ENCODE data around the gene OPCML. TPM values are rescaled to one million over a fixed set of nuclear protein-coding genes. Genes with fewer than 3 reads are reported as not detected.

The OPCML gene
- total RNA-seq, 2 donors from 2014 or later, result not detected

- H3K9me3 Mint-ChIP-seq, result no peaks in the 10 kb centered on the region
- H3K27ac Mint-ChIP-seq, result no peak overlapping the region
- H3K4me3 Mint-ChIP-seq, result no peak overlapping the region
- H3K36me3 Mint-ChIP-seq (ENCODE audit: low read depth), result no peaks in the 10 kb centered on the region
- H3K4me1 Mint-ChIP-seq, result no peaks in the 10 kb centered on the region
- H3K27me3 Mint-ChIP-seq, result peaks cover 8% of the 10 kb centered on the region
- no peak for ATAC-seq (replicated peaks)
Measured at GRCh38 chr11:133230431-133230830, 301.9 kb downstream of the OPCML start.

- no peak overlapping the region for H3K4me3 Mint-ChIP-seq
- H3K36me3 Mint-ChIP-seq (ENCODE audit: low read depth), result no peaks in the 10 kb centered on the region
- no peaks in the 10 kb centered on the region for H3K4me1 Mint-ChIP-seq
- no peak overlapping the region for H3K27ac Mint-ChIP-seq
- ATAC-seq (replicated peaks), result no peak
- H3K27me3 Mint-ChIP-seq, result peaks cover 3% of the 10 kb centered on the region
- no peaks in the 10 kb centered on the region for H3K9me3 Mint-ChIP-seq
Measured at GRCh38 chr11:133228471-133229329, 303.6 kb downstream of the OPCML start.

DNA sequence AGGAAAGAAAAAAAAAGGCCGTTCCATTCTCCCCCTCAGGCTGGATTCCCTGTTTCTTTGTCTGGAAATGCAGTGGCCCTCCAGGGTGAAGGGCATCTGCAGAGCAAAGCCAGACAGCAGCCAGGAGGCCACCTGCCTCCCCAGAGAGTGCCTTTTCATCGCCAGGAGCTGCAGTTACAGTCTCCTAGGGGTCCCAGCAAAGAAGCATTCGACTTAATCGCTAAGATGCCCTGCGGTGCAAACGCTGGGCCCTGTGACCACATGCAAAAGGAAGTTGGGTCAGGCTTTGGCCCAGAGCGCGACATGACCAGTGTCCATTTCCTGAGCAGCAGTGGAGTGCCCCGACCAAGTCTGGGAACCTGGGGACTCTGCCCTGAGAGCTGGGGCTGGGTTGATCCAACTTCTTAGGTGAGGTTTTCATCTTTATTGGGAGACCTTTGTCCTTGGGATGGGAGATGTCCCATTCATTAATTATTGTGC, 304.6 kb downstream of the OPCML start:
- no peak overlapping the region for H3K27ac Mint-ChIP-seq
- no peaks in the 10 kb centered on the region for H3K4me1 Mint-ChIP-seq
- no peak overlapping the region for H3K4me3 Mint-ChIP-seq
- no peaks in the 10 kb centered on the region for H3K9me3 Mint-ChIP-seq
- H3K36me3 Mint-ChIP-seq (ENCODE audit: low read depth), result no peaks in the 10 kb centered on the region
- ATAC-seq (replicated peaks), result no peak
- H3K27me3 Mint-ChIP-seq, result peaks cover 3% of the 10 kb centered on the region

DNA sequence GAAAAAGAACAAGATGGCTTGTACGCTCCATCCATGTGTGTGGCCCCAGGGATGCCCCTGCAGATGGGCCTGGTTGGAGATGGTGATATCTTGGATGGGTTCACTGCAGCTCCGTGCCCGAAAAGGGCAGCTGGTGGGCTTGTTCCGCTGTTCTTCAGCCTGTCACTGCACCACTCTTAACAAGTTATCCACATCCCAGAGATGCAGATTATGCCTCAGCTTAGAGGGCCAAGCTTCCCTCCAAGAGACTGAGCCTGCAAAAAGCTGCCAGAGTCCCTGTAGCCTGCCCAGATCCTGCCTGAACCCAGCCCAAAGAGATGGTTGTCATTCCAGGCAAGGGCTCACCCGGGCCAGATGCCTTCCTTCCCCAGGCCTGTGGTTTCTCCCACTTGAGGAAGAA, 308.0 kb downstream of the OPCML start:
- H3K4me1 Mint-ChIP-seq, result no peaks in the 10 kb centered on the region
- H3K27ac Mint-ChIP-seq, result no peak overlapping the region

DNA sequence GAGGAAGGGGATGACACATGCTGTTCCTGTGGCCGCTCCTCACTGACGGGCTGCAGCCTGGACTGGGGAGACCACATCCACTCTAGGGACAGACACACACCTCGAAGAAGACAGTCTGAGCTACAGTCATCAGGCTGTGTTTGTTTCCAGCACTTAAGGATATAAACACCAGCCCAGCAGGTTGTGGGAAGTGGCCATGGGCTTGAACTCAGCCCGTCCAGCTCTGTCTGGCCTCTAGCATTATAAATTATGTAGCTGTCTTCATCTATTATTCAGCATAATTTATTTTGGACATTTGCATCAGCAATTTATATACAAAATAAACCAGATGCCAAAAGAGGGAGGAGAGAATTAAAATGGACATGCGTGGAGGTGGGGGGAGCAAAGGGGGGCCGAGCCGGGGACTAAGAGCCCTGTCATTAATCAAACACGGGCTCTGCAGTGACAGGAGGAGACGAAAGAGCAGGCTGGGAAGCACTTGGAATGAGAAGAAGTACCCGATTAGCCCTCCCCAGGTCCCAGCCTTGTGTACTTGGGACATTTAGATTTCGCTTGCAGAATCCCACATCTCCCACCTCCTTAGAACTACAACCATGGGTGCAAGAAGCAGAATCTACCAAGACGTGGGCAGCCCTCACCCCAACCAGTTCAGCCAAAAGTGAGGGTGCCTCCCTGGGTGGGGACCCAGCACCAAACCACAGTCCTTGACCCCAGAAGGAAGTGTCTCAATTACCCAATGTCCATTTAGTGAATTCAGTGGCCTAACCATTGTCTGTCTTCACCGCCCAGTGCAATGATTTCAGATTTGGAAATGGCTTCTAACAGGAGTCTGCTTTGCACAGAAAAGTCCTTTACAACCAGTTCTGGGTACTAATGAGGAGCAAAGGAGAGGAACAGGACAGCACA, 309.6 kb downstream of the OPCML start:
- Mint-ChIP-seq H3K4me1 (no peaks in the 10 kb centered on the region), H3K27ac (no peak overlapping the region), H3K4me3 (no peak overlapping the region), H3K36me3 (ENCODE audit: low read depth) (no peaks in the 10 kb centered on the region), H3K9me3 (no peaks in the 10 kb centered on the region), H3K27me3 (peaks cover 10% of the 10 kb centered on the region)
- no peak for ATAC-seq (replicated peaks)

More for the DNA sequence above, 308.0 kb downstream of the OPCML start:
- Mint-ChIP-seq H3K27me3 (peaks cover 7% of the 10 kb centered on the region), H3K36me3 (ENCODE audit: low read depth) (no peaks in the 10 kb centered on the region), H3K4me3 (no peak overlapping the region), H3K9me3 (no peaks in the 10 kb centered on the region)
- no peak for ATAC-seq (replicated peaks)

DNA sequence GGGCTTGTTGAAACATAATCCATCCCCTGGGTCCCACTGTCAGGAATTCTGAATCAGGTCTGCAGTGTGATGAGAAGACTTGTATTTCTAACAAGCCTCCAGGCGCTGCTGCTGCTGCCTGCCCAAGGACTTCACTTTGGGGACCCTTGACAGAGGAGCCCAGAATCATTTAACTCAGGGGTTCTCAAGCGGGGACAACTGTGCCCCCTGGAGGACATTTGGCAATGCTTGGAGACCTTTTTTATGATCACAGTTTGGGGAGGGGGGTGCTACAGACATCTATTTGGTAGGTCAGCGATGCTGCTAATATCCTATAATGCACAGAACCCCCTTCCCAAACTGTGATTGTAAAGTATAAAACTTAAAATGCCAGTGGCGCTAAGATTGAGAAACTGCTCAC, 312.8 kb downstream of the OPCML start:
- Mint-ChIP-seq H3K4me1 (no peaks in the 10 kb centered on the region), H3K9me3 (no peaks in the 10 kb centered on the region), H3K27ac (no peak overlapping the region), H3K27me3 (peaks cover 12% of the 10 kb centered on the region), H3K4me3 (no peak overlapping the region), H3K36me3 (ENCODE audit: low read depth) (no peaks in the 10 kb centered on the region)
- ATAC-seq (replicated peaks), result no peak

DNA sequence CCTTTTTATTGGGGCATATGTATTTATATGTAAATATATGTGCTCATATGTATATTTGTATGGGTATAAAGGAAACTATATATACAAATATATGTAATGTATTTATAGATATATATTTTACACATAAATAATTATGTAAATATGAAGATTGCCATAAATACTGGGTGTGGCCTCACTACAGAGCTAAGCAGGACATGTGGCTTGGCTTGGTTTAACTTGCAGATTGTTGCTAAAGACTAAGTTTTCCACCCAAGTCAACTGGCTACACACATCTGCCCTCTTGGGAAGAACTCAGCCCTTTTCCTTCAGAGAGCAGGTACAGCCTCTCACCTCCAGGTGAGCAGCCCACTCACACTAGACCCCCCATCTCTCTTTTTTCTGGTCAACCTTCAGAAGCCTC, 315.5 kb downstream of the OPCML start:
- ATAC-seq (replicated peaks), result no peak
- H3K4me3 Mint-ChIP-seq, result no peak overlapping the region
- peaks cover 15% of the 10 kb centered on the region for H3K27me3 Mint-ChIP-seq
- no peaks in the 10 kb centered on the region for H3K9me3 Mint-ChIP-seq
- no peaks in the 10 kb centered on the region for H3K4me1 Mint-ChIP-seq
- no peak overlapping the region for H3K27ac Mint-ChIP-seq
- H3K36me3 Mint-ChIP-seq (ENCODE audit: low read depth), result no peaks in the 10 kb centered on the region

DNA sequence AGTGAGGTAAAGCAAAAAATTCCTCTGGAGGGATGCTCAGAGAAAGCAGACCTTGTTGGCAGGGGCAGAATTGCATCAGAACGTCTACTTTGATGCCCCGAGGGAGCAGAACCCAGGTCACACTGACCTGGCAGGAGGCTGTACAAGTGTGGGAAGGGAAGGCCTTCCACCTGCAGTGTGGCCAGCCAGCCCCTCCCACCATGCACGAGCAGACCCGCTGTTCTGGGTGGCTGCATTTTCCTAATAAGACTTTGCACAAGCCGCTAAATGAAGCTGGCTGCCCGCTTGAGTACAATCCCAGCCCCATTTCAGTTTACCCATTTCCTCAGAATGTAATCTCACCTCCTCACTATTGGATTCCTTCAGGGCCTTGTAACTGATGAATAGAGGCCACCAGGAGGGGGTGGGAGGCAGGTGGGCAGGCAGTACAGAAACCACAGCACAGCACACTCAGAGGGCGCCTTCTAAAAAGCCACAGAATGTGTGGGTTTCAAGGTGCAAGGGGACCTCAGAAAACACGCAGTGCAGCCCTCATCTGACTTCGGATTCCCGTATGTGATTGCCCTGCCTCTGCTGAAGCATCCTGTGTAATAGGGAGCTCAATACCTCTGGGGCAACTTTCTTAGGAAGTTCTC, 316.6 kb downstream of the OPCML start:
- no peak for ATAC-seq (replicated peaks)
- Mint-ChIP-seq H3K4me1 (no peaks in the 10 kb centered on the region), H3K36me3 (ENCODE audit: low read depth) (no peaks in the 10 kb centered on the region), H3K9me3 (no peaks in the 10 kb centered on the region), H3K4me3 (no peak overlapping the region), H3K27me3 (peaks cover 13% of the 10 kb centered on the region), H3K27ac (no peak overlapping the region)

DNA sequence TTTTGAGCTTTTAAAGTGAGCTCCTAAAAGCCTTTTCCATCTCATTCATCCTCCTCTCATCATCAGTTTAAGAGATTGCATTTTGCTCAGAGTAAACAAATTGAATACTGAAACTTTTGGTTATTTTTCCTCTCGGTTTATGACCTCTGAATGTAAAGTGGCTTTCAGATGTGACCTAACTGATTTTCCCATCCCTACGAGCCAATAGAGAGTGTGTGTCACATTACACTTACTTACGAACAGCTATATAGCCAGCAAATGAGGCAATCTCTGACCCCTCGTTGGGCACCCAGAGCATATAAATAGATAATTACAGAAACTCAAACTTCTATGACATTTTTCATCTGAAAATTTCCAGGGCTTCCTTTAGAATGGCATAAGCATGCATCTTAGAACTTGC, 317.7 kb downstream of the OPCML start:
- H3K27me3 Mint-ChIP-seq, result peaks cover 12% of the 10 kb centered on the region
- no peaks in the 10 kb centered on the region for H3K36me3 Mint-ChIP-seq (ENCODE audit: low read depth)
- no peaks in the 10 kb centered on the region for H3K9me3 Mint-ChIP-seq
- H3K4me3 Mint-ChIP-seq, result no peak overlapping the region
- no peak for ATAC-seq (replicated peaks)
- no peak overlapping the region for H3K27ac Mint-ChIP-seq
- no peaks in the 10 kb centered on the region for H3K4me1 Mint-ChIP-seq

GRCh38 chr11:133212201-133212600, 320.1 kb downstream of the OPCML start:
- Mint-ChIP-seq H3K36me3 (ENCODE audit: low read depth) (no peaks in the 10 kb centered on the region), H3K27me3 (peaks cover 6% of the 10 kb centered on the region), H3K4me3 (no peak overlapping the region), H3K4me1 (no peaks in the 10 kb centered on the region), H3K9me3 (no peaks in the 10 kb centered on the region), H3K27ac (no peak overlapping the region)
- no peak for ATAC-seq (replicated peaks)

DNA sequence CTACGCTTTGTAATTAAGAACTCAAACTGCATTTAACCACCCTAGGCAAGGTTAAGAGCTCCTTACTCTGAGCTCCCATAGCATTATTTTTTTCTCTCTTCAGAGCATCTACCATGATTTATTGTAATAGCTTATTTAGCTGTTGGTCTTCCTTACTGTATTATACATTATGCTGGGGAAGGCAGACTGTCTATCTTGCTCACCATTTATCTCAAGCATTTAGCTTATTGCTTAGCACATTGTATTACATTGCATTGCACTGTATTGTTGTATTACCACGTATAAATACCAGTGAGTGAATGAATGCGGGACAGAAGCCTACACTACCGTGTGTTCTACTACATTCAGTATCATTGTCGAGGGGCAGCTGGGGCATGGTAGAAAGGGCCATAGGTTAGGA, 324.3 kb downstream of the OPCML start:
- Mint-ChIP-seq H3K4me1 (no peaks in the 10 kb centered on the region), H3K36me3 (ENCODE audit: low read depth) (no peaks in the 10 kb centered on the region), H3K4me3 (no peak overlapping the region), H3K9me3 (no peaks in the 10 kb centered on the region), H3K27me3 (peaks cover 3% of the 10 kb centered on the region), H3K27ac (no peak overlapping the region)
- no peak for ATAC-seq (replicated peaks)

- H3K27me3 Mint-ChIP-seq, result peaks cover under 1% of the 10 kb centered on the region
- H3K36me3 Mint-ChIP-seq (ENCODE audit: low read depth), result no peaks in the 10 kb centered on the region
- no peaks in the 10 kb centered on the region for H3K4me1 Mint-ChIP-seq
- H3K4me3 Mint-ChIP-seq, result no peak overlapping the region
- H3K27ac Mint-ChIP-seq, result no peak overlapping the region
- ATAC-seq (replicated peaks), result no peak
- peaks cover under 1% of the 10 kb centered on the region for H3K9me3 Mint-ChIP-seq
Measured at GRCh38 chr11:133206313-133207005, 325.8 kb downstream of the OPCML start.

DNA sequence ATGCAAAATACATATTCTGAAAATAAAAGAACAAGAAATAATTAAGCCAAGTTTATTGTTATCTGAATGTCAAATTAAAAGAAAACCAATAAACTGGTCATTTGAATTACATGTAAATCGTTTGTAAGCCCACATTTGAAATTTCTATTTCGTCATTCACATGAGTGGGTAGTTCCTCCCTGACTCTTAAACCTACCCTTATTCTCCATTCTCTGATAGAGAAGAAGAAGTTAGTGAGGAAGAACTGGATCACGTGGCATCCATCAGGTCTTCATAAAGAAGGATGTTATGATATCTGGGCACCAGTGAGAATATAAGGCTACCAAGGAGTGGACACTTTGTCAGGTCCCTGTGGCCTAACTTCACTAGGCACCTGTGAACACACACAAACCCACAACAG, 328.1 kb downstream of the OPCML start:
- Mint-ChIP-seq H3K9me3 (peaks cover 3% of the 10 kb centered on the region), H3K4me1 (no peaks in the 10 kb centered on the region), H3K27me3 (peaks cover 4% of the 10 kb centered on the region), H3K4me3 (no peak overlapping the region), H3K36me3 (ENCODE audit: low read depth) (no peaks in the 10 kb centered on the region), H3K27ac (no peak overlapping the region)
- ATAC-seq (replicated peaks), result no peak

DNA sequence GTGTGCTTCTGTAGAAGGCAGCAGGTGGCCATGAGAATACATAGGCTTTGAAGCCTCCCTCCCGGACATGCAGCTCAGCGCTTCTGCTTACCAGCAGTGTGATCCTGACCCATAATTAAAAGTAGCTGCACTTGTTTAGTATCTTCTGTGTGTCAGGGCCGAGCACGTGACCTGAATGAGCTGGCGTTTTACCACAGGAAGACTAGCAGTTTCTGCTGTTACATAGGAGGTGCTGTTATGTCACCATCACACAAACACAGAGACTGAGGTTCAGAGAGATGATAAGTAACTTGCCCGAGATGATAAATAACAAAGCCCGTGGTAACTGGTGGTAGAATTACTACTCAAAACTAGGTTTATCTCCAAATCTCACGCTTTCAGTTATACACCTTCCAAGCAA, 329.5 kb downstream of the OPCML start:
- peaks cover 4% of the 10 kb centered on the region for H3K27me3 Mint-ChIP-seq
- H3K4me3 Mint-ChIP-seq, result no peak overlapping the region
- H3K36me3 Mint-ChIP-seq (ENCODE audit: low read depth), result no peaks in the 10 kb centered on the region
- no peak for ATAC-seq (replicated peaks)
- H3K9me3 Mint-ChIP-seq, result peaks cover 3% of the 10 kb centered on the region
- no peak overlapping the region for H3K27ac Mint-ChIP-seq
- no peaks in the 10 kb centered on the region for H3K4me1 Mint-ChIP-seq
